GM21737 (cell line): ENCODE results near the gene PTPRF.

Experiments used
- ATAC-seq: cut with Tn5 transposase; IDR thresholded peaks from one replicate; pipeline ENCODE4 v1.9.1; 2021; ENCODE audit warnings: mild to moderate bottlenecking, moderate library complexity; ENCODE audit not compliant: unreplicated experiment

The PTPRF gene

DNA sequence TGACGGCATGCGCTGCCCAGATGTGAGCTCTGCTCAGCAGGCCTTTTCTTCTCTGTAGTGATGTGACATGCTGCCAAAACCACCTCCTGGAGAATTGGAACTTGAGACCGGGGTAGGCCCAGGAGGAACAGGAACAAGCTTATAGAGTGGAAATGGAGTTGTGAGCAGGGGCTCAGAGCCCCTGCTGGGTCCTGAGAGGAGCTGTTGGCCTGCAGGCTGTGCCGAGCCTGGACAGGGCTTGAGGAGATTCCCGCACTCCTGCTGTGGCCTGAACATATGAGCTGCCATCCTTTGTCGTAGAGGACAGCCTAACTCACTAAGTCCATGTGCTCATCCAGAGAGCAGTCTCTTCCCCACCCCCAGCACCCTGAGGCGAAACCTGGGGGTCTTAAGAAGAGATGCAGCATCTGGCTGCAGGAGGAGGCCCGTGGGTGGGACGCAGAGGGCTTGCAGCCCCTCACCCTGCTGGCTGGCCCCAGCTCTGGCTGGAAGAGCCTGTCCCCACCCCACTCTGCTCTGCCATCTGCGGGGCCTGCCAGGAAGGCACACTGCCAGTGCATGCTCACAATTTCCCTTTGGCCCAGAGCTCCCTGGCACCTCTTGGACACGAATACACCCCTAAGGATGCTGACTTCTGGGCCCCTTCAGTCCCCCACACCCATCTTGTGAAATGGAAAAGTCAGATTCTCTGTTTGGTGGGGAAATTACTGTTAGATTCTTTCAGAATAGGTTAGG, 42.5 kb downstream of the PTPRF start:
- ATAC-seq = no peak

DNA sequence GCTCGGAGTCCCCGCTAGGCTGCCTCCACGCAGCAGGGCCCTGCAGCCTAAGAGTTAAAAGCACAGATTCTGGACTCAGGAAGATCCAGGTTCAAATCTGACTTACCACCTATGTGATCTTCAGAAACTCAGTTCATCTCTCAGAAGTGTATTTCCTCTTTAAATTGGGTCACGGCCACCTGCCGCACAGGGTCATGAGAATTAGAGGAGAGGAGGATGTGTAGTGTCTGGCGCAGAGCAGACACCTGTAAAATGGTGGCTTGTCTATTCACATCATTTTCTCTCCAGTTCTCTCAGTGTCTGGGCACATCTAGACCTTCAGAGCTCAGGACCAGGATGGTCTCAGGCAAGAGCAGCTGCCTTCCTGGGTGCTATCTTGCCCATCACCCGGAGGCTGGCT, 45.8 kb downstream of the PTPRF start:
- no peak for ATAC-seq

DNA sequence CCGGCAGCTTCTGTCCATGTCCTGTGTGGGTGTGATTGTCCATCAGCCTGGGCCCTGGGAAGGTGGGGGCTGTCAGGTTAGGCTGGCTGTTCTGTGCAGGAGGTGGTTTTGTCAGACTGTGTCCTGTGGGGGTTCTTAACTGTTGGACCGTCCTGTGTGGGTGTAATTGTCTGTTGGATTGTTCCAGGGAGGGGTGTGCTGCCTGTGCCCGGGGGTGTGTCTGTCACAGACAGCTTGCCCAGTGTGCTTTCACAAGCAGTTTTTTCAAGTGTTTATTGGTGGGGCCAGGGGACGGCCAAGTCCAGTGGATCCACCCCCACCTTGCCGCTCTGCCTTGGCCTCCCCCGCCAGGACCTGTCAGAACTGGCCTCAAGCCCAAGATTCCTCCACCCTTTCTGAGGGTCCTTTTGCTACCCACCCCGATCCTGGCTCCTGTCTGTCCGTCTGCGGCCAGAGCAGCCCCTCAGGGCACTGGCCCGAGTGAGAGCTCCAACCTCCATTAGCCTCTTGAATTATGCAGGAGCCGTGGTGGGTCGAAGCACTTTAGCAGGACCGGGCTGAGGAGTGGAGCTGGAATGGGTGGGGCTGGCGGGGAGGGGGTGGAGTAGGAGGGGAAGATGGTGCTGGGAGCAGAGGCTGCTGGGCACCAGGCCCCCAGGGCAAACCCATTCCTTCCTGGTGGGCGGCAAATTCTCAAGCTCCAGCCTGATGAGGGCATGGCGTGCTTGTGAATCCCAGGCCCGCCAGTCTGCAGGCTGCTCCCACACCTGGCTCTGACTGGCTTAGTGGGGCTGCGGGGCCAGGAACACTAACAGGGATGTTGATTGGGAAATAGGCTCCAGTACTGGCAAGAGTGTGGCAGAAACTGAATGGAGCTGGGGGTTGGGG, 47.2 kb downstream of the PTPRF start:
- ATAC-seq = no peak

DNA sequence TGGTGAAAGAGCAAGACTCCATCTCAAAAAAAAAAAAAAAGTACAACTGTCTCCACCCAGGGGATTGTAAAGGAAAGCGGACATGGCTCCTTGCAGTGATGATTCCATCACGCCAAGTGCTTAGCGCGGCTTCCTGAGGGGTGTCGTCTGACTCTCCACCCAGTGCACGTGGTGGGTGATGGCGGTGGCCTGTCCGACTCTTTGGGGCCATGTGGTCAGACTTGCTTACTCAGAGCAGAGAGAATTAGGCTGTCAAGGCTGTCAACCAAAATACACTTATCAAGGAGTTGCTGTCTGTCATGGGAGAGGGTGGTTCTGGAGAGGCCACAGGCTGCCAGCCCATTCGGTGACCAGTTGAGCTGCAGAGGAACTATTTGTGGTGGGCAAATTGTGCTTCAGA, 49.4 kb downstream of the PTPRF start:
- no peak for ATAC-seq

DNA sequence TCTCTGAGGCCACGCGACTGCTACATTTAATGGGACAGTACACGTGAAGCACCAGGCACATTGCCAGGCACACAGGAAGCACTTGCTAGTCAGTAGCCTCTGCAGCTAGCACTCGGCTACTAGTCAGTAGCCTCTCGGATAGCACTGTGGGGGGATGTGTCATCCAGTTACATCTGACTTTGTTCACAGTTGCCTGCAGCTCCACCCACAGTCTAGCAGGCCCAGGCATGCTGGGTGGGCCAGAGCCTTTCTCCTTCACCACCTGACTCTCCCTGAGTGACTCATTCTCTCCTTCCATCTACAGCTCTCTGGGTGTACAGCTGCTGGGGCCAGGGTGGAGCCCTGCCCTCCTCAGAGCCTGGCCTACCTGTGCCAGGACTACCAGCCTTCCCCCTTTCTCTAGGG, 51.5 kb downstream of the PTPRF start:
- ATAC-seq = no peak

DNA sequence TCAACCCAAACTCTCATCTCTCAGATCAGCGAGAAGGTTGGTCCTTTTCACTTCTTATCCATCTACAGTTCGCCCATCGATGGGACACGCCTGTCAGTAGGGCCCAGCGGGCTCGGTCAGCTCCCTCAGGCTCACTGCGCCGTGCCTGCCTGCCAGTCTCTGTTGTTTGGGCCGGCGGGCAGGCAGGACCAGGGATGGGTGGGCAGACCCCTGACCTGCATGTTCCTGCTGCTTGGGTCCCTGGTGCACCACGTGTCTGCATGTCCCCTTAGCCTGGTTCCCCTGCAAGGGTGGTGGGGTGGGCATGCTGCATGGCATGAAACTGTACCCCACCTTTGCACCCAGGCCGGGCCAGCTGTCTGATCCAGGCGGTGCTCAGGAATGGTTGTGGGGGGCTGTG, 52.4 kb downstream of the PTPRF start:
- no peak for ATAC-seq

DNA sequence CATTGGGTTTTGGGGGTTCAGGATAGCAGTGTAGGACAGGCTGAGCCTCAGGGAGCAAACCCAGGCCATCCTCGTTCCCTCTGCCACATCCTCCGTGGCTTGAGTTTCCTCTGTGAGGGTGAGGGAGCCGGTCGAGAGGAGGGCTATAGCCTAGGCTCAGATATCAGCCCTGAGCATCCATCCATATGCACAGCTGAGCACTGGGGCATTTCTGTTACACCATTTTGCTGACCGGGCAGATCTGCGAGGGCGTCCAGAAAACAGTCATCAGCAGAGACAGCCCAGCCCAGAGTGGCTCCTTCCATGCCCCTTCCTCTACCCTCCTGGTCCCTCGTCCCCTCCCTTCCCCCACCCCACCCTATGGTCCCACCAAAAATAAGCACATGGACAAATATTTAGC, 53.5 kb downstream of the PTPRF start:
- no peak for ATAC-seq

DNA sequence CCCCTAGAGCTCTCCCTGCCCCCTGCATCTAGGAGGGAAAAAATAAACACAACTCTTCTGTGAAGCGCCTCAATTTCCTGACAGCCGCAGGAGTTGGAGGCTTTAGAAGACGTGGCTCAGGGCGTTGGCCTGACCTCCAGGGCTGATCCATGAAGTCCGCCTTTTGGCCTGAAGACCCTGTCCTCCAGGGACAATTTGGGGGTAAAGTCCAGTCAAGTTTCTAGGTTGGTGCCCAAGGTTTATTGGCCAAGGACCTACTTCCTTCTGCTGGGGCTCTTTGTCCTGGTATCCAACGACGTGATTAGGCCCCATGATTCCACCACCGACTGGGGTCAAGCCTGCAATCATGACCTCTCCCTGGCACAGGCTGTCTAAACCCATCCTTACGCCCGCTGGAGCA, 54.9 kb downstream of the PTPRF start:
- no peak for ATAC-seq

DNA sequence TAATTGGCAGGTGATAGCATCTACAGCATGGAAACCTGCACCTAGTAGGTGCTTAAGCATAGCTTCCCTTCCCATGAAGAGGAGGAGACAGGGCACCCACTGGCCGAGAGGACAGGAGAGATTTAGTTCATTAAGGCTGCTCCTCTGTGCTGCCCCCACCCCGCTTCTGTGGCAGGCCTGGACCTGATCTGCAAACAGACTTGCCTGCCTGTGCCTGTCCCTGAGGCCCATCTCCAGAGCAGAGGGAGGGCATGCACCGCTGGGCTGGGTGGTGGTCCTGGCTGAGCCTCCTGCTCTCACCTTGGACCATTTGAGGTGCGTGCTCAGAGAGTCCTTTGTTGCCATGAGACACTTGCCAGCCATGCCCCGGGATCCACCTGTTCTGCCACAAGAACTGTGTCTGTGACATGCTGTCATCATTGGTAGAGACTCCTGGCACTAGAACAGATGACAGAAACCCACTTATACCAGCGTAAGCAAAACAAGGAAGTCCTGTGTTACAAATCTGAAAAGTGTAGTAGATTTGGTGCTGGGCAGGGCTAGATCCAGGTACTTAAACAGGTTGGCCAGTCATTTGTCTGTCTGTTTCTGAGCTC, 55.6 kb downstream of the PTPRF start:
- ATAC-seq = no peak

DNA sequence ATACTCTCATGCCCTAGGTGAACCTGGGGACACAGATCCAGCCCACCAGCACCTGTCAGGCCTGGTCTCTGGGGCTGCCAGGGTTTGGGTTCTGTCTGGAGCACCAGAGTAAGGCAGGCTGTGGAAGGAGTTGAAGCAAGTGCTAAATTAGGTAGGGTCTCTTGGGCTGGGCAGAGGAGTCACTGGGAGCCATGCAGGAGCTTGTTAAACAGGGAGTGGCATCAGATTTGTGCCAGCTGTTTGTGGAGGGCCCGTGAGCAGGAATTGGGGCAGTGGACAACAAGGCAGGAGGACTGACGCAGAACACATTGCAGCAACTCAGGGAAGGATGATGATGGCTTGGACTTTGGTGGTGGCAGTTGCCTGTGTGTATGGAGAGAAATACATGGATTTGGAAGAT, 56.3 kb downstream of the PTPRF start:
- no peak for ATAC-seq

DNA sequence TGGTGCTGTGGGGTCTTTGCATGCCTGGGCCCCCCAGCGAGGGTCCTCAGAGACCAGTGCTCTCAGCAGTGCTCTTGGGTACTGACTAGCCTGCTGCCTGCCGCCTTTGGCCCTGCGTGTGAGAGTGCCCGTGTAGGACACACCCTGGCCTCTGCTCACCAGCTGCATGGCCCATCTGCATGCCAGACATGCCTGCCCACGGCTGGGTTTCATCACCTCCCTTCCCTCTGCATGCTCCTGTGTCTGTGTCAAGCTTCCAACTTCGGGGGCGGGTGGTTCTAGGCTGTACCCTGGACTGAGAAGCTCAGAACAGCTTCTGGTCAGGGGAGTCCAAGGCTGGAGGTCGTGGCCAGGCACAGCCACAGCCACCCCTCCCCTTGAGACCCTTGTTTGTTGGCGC, 56.9 kb downstream of the PTPRF start:
- no peak for ATAC-seq

DNA sequence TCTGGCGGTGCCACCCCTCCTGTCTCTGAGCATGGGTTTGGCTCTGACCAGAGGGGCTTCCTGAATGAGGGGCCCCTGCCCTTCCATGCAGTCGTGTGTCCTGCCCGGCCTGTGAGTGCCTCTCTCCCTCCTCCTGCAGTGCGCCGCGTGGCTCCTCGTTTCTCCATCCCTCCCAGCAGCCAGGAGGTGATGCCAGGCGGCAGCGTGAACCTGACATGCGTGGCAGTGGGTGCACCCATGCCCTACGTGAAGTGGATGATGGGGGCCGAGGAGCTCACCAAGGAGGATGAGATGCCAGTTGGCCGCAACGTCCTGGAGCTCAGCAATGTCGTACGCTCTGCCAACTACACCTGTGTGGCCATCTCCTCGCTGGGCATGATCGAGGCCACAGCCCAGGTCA, 57.9 kb downstream of the PTPRF start:
- ATAC-seq = no peak

DNA sequence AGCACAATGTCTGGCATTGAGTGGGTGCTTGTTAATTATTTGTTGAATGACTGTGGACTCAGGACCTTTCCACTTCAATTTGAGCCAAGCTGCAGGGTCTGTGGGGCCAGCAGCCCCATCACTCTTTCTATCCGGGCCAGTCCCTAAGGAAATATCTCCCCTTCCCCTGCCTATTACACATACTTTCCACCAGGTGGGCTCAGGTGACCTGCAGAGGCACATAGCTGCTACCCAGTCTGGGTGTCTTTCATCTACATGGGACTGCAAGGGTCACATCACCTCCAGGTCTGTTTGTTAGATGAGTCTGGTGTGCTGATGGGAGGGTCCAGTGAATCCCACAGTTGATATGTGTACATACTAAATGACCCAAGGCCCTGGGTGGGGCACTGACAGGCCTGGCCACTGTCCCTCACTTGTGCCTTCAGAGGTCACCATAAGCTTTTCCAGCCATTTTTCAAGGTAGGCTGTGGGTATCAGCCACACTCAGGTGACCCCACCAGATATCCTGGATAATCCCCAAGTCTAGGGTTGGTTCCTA, 59.8 kb downstream of the PTPRF start:
- no peak for ATAC-seq

DNA sequence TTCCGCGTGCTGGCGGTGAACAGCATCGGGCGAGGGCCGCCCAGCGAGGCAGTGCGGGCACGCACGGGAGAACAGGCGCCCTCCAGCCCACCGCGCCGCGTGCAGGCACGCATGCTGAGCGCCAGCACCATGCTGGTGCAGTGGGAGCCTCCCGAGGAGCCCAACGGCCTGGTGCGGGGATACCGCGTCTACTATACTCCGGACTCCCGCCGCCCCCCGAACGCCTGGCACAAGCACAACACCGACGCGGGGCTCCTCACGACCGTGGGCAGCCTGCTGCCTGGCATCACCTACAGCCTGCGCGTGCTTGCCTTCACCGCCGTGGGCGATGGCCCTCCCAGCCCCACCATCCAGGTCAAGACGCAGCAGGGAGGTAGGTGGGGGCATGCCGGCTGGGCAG, 60.5 kb downstream of the PTPRF start:
- ATAC-seq = no peak

DNA sequence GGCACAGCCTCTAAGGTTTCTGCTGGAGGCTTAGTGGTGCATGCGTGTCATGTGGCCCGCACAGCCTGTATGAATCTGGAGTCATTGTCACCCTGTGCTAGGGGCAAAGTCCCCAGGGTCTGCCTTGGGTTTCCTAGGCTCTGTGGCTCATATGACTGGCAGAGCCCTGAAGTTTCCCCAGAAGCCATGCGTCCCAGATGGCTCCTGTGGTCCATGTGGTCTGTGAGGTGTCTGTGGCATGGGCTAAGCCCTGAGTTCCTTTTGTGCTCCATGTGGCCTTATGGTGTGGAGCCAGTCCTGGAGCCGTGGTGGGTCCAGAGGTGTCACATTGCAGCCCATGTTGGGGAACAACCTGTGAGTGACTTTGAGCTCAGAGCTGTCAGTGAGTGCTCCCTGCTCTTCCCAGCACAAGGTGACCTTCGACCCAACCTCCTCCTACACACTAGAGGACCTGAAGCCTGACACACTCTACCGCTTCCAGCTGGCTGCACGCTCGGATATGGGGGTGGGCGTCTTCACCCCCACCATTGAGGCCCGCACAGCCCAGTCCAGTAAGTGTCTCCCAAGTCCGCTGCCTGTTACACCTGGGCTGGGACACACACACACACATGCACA, 61.5 kb downstream of the PTPRF start:
- ATAC-seq = no peak

DNA sequence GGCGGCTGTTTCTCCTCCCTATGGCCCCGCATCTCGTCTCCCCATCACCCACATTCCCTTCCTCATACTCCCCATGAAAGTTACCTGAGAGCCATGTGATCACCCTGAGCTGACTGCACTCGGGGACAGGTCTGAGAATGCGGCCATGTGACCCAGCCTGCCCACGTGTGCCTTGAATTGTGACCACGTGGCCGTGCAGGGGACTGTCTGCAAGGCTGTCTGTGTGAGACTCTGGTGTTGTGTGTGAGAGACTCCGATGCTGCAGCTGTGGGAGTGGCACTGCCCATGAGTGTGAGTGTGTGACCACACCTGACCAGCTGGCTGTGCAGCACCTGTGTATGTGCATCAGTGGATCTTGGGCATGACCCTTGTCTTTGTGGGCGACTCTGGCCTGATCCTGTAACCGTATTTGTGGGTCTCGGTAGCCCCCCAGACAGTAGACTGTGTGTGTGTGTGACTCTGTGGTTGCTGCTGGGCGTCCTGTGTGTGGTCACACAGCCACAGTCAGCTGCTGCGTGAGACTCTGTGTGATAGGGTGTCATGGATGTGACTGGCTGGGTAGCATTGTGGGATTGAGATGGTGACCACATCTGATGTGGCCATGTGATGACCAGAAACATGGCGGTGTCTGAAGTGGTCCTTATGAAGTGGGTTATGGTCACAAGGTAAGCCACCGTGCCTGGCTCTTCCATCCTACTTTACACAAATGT, 62.4 kb downstream of the PTPRF start:
- no peak for ATAC-seq

DNA sequence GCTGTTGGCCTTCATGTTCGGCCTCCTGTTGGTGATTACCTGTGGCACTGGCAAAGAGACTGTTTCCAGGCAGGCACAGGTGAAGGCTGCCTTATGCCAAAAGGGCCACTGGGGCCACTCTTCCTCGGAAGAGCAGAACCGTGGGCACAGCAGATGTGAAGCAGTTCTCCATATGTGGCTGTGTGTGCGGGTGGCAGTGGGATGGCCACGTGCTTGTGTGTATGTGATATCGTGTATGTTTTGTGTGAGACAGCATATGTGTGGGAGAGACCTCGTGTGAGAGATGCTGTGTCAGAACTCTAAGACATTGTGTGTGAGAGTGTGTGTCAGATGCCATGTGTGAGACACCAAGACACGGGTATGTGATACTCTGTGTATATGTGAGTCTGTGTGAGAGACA, 65.9 kb downstream of the PTPRF start:
- no peak for ATAC-seq

DNA sequence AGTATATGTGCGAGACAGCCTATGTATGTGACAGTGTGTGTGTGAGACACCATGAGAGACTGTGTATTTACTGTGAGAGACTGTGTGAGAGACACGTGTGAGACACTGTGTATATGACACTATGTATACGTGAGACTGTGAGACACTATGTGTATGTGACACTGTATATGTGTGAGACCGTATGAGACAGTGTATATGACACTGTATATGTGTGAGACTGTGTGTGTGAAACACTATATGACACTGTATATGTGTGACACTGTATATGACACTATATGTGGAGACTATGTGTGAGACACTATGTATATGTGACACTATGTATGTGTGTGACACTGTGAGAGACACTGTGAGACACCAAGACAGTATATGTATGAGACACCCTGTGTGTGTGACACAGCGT, 66.3 kb downstream of the PTPRF start:
- ATAC-seq = no peak

DNA sequence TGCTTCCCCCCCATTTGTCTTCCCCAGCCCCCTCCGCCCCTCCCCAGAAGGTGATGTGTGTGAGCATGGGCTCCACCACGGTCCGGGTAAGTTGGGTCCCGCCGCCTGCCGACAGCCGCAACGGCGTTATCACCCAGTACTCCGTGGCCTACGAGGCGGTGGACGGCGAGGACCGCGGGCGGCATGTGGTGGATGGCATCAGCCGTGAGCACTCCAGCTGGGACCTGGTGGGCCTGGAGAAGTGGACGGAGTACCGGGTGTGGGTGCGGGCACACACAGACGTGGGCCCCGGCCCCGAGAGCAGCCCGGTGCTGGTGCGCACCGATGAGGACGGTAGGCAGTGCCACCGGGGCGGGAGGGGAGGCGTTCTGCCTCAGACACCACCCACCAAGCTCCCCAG, 67.0 kb downstream of the PTPRF start:
- no peak for ATAC-seq

DNA sequence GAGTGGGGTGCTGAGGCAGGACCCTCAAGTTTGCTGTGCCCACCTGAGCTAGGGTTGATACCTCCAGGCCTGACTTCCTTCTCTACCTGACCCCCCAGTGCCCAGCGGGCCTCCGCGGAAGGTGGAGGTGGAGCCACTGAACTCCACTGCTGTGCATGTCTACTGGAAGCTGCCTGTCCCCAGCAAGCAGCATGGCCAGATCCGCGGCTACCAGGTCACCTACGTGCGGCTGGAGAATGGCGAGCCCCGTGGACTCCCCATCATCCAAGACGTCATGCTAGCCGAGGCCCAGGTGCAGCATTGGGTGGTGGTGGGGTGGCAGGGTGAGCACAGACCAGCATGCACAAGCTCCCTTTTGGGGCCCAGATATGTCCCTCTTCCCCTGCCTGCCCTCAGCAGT, 67.9 kb downstream of the PTPRF start:
- no peak for ATAC-seq
